Activated T-helper 1 cell treated with anti-CD3 and anti-CD28 coated beads, Interleukin-2, amount 50 U/mL, for 16 hours (primary cell): ENCODE results near the gene ECT2L.
A peak's percentile ranks its signal among the peaks of the same experiment; 100 is the strongest.

ENCODE experiments used
- DNase-seq, 2 donors: peaks; one replicate each; pipeline ENCODE4 v3.0.0-alpha.2; 2020; ENCODE audit warnings: low read depth in 1 of 2, low spot score in 1 of 2

ECT2L gene, protein sequence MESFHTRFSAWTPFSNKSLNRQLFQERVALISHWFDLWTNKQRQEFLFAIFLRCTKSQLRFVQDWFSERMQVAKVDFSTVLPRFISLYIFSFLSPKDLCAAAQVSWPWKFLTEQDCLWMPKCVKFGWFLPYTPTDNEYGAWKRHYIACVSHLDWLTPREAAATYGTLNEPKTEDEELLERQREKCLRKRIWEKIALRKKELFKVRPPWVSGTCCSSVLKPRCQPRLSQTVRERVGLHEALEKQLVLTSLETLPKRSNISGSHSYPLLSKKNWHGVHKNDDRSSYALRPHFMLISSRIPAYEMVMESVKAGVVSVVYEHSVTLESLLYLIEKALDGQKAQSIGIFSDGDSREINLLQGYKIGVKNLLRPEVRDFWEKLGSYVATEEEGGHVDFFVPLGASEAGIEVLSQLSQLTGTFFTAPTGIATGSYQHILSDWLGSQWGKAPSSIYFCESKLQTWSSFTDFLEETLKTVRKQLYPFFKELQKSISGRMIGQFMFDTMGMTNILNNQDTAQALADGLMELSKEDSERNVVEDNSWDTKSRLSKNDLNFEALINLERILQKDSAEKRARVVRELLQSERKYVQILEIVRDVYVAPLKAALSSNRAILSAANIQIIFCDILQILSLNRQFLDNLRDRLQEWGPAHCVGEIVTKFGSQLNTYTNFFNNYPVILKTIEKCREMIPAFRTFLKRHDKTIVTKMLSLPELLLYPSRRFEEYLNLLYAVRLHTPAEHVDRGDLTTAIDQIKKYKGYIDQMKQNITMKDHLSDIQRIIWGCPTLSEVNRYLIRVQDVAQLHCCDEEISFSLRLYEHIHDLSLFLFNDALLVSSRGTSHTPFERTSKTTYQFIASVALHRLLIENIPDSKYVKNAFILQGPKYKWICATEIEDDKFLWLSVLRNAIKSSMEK

DNA sequence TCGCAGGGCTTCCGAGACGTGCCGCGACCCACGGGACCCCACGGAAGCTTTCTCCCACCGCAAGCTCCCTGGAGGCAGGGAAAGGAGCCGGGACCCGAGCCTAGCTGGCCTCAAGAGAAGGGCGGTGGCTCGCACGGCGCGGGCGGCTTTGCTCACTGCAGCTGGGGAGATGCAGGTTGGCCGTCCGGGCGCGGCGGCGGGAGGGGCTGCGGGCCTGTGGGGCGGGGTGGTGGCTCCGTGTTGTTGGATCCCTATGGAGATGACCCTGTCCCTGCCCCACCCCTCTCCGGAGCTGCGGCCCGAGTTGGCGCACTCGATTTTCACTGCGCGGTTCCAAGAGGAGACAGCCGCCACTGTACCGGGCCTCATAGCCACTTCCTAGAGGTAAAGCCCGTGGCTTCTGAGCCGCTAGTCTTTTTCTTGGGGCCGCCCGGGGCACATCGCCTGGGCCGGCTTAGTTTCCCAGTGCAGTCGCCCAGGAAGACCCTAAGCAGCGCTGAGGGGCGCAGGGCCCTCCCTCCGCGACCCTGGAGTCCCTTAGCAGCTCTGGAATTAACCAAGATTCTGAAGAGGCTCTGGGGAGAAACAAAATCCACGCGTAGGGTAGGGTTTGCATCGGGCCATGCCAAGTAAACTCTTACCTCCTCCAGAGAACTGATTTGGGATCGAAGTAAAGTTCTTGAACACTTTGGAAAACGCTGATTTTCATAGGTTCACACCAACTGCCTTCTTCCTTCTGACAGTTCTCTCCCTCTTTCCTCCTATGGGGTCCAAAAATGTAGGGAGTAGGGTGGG is at the start of gene ECT2L:
Gene ECT2L (plus strand): TSS at position 279 of the 795 bp plus-strand sequence. CDS start 17,188 bp downstream, outside the sequence.
- no peak for DNase-seq

DNA sequence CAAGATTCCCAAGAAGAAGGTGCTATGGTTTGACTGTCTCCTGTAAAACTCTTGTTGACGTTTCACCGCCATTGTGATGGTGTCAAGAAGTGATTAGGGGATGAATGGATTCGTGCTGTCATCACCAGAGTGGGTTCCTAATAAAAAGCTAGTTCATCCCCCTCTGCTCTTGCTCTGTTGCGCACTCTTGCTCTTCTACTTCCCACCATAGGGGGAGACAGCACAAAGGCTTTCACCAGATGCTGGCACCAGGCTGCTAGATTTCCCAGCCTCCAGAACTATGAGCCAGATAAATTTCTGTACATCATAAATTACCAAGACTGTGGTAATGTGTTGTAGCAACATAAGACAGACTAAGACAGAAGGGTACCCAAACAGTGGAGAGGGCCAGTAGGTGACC is 43.9 kb upstream of the ECT2L start:
- DNase-seq: no peak

DNA sequence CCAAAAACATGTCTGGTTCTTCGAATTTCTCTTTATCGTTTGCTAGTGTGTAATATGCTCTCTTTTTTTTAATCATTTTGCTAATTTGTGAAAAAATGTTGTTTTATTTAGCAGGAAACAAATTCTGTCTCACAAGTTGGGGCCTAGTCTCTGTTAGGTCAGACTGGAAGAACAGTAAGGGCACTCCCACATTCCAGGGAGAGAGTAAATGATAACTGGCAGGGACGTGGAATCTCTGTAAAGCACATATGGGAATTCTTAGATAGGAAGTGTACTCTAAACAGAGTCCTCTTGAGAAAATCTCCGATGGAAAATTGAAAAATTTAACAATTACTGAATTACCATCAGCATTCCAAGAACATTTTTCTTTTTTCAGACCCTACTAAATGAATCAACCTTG is 38.8 kb upstream of the ECT2L start:
- DNase-seq: no peak

DNA sequence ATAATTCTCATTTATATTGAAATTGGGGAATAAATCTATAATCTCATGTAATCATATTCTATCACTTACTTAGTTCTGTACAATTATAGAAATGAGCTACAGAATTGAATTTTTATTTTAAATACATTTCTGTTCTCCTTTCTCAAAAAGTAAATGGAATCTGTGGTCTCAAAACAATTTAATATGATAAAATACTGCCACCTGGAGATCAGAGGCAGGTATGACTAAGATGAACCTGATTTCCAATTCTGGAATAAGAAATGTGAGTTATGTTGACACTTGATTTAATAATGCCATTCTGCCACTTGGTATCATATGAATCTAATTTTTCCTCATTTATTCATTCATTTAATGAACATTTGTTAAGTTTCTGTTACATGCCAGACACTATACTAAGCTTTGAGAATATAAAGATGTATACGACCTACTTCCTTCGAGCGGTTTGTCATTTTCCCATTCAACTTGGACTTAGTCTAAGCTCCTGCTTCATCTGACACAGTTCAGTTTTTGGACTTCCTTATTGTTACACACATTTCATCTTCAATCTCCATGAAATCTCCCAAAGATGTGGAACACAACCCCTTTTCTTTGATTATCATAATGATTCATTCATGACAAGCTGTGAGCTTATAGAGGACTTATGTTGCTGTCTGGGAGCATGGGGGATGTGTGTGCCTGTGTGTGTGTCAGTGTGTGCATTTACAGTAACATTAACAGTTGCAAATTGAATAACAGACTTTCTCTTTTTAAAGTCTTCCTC is 29.8 kb upstream of the ECT2L start:
- DNase-seq: no peak

DNA sequence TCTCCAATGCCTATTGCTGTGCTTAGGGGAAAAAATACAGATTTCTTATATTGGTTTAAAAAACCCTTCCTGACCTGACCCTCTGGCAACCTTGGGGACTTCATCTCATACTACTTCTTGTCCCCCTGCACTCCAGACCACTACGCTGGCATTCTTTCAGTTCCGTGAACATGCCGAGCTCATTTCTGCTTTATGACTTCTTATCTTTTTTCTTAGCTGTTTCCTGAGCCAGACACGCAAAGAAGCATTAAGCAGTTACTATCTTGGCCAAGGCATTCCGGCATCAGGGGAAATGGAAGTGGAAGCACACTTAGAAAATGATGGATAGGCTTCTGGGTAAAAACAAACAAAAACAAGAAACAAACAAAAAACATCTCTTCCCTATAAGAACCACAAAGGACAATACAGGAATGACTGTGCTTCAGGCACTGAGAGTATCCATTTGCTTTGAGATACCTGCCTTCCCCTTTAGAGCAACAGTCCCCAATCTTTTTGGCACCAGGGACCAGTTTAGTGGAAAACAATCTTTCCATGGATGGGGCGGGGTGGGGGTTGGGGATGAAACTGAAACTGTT is 26.7 kb upstream of the ECT2L start:
- DNase-seq: no peak

DNA sequence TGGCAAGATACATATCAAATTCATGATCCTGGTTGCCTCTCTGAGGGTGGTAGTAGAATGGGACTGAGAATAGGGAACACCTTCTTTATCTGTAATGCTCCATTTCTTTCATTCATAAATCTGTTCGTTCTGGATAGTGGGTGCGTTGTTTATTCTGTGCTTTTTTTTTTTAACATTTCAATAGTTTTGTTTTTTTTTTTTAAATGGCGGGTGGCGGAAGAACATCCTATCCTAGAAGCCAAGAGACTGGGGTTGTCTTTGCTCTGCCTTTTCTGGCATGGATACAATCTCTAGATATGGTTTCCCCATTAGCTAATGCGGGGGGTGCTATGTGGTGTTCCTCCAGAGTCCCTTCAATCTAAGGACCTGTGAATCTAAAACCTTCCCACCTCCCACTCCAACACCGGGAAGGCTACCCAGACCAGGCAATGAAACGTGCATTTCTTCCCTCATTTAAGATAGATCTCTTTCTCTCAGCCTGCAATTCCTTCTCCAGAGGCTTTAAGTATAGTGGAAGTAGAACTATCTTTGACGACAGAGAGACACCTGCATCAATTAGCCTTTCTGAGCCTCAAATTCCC is 23.2 kb upstream of the ECT2L start:
- DNase-seq: no peak

DNA sequence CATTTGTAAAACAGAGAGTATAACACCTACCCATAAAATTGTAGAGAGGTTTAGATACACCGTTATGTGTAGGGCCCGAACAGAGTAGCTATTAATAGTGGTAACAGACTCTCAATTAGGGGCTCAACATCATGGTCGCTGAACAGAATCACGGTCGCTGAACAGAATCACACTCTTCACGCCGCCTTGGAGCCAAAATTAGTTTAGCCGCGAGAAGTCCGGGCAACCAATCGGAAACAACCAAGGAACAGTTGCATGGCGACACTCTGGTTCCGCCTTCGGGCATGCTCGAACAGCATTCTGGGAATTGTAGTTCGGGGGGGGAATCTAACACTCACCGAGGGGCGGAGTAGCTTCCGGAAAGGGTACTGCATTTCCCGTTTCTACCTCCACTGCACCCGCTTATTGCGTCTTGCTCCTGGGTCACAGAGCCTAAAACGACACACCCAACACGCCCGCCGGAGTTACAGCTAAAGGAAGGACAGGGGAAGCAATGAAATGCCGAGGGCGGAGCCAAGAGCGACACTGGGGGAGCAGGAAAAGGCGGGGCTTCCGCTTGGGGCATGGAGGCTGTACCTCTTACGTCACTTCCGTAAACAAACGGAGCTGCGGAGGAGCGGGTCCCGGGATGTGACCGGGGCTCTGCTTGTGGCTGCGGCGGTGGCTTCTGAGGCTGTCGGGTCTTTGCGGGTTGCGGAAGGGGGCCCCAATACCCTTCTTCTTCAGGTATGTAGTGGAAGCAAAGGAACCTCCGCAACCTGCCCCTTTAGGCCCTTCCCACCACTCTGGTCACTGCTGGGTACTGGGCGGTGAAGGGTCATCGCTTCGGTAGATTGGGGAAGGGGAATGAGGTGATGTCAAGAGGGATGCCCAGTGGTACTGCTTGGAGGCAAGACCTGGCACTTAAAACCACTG is 22.5 kb upstream of the ECT2L start, which contains the start of gene CCDC28A:
Gene CCDC28A (plus strand): TSS at position 593 of the 915 bp plus-strand sequence. CDS start 2,352 bp downstream, outside the sequence.
- DNase-seq: peak; percentile 84 to 85

DNA sequence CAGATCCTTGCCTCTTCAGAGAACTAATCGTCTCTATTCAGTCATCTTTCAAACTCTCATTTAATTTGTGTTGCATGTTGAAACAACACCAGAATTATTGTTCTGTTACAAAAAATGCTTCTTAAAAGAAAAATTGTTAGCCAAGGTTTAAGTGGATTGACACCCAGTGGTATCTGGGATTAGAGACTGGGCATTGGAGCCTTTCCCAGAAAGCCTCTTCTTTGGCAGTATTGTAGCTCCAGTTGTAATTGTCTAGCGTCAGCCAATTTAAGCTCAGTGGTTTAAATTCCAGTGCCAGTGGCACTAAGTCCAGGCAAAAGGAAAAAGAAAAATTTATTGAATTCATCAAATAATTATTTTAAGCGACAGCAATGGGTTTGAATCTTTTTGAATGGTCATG is 21.5 kb upstream of the ECT2L start:
- no peak for DNase-seq

DNA sequence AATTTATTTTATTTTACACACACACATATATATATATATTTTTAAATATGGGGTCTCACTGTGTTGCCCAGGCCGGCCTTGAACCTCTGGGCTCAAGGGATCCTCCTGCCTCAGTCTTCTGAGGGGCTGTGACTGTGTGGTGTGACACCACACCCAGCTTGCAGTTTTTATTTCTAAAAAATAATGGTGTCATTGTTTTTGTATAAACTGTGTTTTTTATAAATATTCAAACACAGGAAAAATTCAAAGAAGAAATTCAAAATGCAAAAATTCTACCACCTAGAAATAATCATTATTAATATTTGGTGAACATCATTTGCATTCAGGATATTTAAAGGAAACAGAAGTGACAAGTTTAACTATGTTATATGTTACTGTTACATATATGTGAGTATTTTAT is 19.2 kb upstream of the ECT2L start:
- DNase-seq: no peak

DNA sequence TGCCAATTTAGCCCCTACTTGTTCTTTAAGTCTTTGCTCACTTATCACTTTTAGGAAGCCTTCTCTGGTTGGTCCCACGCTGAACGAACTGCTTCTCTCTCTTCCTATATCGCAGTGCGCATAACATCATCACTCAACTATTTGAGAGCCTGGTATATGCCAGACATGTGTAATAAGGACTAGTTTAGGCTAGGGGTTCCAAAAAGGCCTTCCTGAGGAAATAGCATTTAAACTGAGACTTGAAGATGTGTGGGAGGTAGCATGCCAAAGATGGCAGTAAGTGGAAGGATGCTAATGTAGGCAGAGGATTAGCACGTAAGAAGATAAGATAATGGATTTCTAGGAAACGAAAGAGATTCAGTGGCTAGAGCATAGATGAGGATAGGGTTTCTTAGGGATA is 17.6 kb upstream of the ECT2L start:
- DNase-seq: no peak

DNA sequence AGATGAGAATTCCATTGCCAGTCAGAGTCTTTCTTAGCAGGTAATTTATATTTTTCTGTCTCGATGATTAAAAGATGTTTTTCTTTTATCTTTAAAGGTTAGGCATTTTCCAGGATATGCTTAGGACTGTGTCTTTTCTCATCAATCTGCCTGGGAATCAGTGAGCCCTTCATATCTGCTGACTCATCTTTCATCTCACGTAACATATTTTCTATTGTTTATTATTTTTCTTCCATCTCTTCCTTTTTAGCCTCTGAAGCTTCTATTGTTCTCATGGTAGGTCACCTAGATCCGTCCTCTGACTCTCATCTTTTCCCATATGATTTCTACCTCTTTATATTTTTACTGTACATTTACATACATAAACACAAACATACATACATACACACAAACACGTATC is 13.6 kb upstream of the ECT2L start:
- no peak for DNase-seq

DNA sequence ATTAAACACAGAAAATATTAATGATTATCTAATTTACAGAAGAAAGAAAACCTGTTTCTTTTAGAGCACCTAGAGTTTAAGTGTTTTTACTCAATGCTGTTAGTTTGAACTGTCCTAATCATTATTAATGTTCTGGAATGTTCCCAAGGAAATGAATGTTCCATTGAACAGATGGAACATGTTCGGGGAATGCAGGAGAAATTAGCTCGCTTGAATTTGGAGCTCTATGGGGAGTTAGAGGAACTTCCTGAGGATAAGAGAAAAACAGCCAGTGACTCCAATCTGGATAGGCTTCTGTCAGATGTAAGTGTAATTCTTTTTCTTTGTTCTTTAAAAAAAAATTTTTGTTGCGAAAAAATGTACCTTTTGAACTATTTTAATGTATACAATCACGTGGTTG is 10.8 kb upstream of the ECT2L start:
- no peak for DNase-seq

DNA sequence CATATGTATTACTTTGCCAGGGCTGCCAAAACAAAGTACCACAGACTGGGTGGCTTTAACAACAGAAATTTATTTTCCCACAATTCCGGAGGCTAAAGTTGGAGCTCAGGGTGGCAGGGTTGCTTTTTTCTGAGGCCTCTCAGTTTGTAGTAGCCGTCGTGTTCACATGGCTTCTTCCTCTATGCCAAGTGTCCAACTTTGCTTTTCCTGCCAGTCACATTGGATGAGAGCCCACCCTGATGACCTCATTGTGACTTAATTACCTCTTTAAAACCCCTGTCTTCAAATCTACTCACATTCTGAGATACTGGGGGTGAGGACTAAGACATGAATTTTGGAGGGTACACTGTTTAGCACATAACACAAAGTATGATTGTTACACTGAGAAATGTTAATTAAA is 9.9 kb upstream of the ECT2L start:
- no peak for DNase-seq

DNA sequence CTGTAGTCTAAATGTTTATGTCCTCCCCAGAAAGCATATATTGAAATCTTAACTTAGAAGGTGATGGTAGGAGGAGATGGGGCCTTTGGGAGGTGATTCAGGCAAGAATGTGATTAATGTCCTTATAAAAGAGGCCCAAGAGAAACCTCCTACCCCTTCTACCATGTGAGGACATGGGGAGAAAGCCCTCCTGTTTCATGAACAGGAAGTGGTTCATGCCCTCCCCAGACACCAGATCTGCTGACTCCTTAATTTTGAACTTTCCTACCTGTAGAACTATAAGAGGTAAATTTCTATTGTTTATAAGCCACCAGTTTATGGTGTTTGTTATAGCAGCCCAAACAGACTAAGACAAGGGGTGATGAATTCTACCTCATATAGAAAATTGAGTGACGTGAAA is 8.7 kb upstream of the ECT2L start:
- DNase-seq: no peak

DNA sequence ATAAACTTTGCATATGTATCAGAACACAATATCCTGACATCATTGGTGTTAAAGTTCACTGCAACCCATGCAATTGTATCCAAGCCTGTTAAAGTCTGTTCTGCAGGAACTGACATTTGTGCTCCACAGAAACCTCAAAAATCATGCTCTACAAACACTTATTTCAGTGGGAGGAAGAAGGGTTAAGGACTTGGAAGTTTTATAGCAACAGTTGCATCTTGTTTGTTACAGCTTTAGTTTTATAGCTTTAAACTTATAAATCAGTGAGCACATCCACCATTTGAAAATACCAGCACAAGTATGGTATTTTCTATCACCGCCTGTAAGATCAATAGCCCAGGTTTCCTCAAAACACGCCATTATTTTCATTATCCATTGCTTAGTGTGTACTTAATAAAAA is 884 bp downstream of the ECT2L start:
- no peak for DNase-seq

DNA sequence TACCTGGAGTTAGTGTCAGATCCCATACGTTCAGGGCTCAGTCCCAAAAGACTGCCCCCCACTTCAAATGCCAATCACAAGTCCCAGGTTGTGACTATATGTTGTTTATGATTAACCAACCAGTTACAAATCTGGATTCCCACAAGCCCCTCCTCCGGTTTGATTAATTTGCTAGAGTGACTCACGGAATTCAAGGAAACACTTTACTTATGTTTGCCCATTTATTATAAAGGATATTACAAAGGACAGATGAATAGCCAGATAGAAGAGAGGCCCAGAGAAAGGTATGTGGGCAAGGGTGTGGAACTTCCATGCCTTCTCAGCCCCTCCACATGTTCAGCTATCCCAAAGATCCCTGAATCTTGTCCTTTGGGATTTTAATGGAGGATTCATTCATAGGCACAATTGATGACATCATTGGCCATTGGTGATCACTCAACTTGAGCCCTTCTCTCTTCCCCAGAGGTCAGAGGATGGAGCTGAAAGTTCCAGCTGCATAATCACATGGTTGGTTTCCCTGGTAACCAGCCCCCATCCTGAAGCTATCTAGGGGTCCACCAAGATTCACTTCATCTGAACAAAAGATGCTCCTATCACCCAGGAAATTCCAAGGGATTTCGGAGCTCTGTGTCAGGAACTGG is 2.0 kb downstream of the ECT2L start:
- no peak for DNase-seq

DNA sequence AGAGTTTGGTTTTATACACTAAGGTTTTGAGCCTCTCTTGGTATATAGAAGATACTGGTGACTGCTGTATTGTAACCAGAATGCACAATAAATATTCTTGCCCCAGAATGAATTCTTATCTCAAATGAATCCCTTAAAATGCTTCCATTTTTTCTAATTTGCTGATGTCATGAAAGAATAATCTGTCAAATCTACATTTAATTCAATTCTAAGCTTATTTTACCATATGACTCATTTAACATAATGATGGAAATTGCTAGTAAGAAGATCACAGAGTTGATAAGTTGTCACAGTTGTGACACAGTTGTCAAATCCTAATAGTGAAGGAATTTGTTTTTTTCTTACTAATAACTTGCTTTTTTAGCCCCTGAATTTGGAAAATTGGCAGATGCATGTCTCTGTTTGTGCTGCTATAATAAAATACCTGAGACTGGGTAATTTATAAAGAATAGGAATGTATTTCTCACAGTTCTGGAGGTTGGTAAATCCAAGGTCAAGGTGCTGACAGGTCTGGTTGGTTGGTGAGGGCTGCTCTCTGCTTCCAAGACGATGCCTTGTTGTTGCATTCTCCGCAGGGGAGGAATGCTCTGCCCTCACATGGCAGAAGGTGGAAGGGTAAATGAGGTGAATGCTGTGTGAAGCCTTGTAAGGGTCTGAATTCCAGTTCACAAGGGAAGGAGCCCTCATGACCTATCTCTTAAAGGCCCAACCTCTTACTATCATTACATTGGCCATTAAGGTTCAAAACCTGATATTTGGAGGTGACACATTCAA is 4.7 kb downstream of the ECT2L start:
- no peak for DNase-seq

DNA sequence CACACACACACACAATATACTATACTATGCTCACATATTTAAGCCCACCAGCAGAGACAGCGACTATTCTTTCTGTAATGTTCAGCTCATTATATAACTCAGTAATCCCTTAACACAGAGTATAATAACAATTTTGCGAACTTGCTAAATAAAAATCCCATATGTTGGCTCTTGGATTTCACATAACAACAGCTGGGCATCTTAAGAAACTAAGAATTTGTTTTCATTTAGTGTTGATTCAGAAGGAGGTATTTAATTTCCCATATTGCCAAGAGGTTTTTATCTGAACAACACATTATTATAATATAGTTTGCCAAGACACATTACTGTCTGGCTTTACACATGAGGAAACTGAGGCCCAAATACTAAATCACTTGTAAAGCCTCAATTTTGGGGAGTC is 7.4 kb downstream of the ECT2L start:
- DNase-seq: no peak
